IPS-18c (cell line): Measurements from ENCODE around the gene AVEN.
"Not testable (repeated sequence)": the region's sequence is repeated elsewhere in the genome, so short reads cannot be mapped to it uniquely, and the experiment has no call there.

Experiments used
- H3K4me3 ChIP-seq: 2 replicates; pipeline ENCODE4 v1.7.0; 2013; ENCODE audit warnings: low read depth, mild to moderate bottlenecking, low read length, moderate library complexity; ENCODE audit not compliant: insufficient read depth
- H3K9me3 ChIP-seq: one replicate; pipeline ENCODE4 v1.6.1; 2013; ENCODE audit warnings: mild to moderate bottlenecking, low read length, moderate library complexity; ENCODE audit not compliant: control insufficient read depth, insufficient read depth

The AVEN gene

GRCh38 chr15:34011481-34011880 lies 27.5 kb downstream of the AVEN start:
- no peaks in the 10 kb centered on the region for H3K9me3 ChIP-seq
- no peak overlapping the region for H3K4me3 ChIP-seq

- Histone ChIP-seq H3K4me3 (no peak overlapping the region), H3K9me3 (no peaks in the 10 kb centered on the region)
Observed at GRCh38 chr15:34010921-34011320, 28.1 kb downstream of the AVEN start.

GRCh38 chr15:34009656-34010055 lies 29.3 kb downstream of the AVEN start:
- Histone ChIP-seq H3K4me3 (no peak overlapping the region), H3K9me3 (no peaks in the 10 kb centered on the region)

GRCh38 chr15:34006381-34006780 lies 32.6 kb downstream of the AVEN start:
- H3K4me3 ChIP-seq: no peak overlapping the region
- no peaks in the 10 kb centered on the region for H3K9me3 ChIP-seq

- Histone ChIP-seq H3K4me3 (no peak overlapping the region), H3K9me3 (peaks cover 2% of the 10 kb centered on the region)
Observed at GRCh38 chr15:34001536-34001935, 37.5 kb downstream of the AVEN start.

GRCh38 chr15:33995666-33996065 lies 43.3 kb downstream of the AVEN start:
- H3K9me3 ChIP-seq, H3K4me3 ChIP-seq: not testable (repeated sequence)

- H3K9me3 ChIP-seq: peaks cover 2% of the 10 kb centered on the region
- no peak overlapping the region for H3K4me3 ChIP-seq
Observed at GRCh38 chr15:33994005-33994615, 44.9 kb downstream of the AVEN start.

- H3K4me3 ChIP-seq: no peak overlapping the region
- H3K9me3 ChIP-seq: no peaks in the 10 kb centered on the region
Observed at GRCh38 chr15:33988384-33988783, 50.6 kb downstream of the AVEN start.

- H3K4me3 ChIP-seq: no peak overlapping the region
- H3K9me3 ChIP-seq: no peaks in the 10 kb centered on the region
Observed at GRCh38 chr15:33987444-33987843, 51.6 kb downstream of the AVEN start.

- Histone ChIP-seq H3K9me3 (no peaks in the 10 kb centered on the region), H3K4me3 (no peak overlapping the region)
Observed at GRCh38 chr15:33985751-33986150, 53.3 kb downstream of the AVEN start.

- Histone ChIP-seq H3K4me3 (no peak overlapping the region), H3K9me3 (no peaks in the 10 kb centered on the region)
Observed at GRCh38 chr15:33985287-33985686, 53.7 kb downstream of the AVEN start.

- H3K4me3 ChIP-seq: no peak overlapping the region
- no peaks in the 10 kb centered on the region for H3K9me3 ChIP-seq
Observed at GRCh38 chr15:33982516-33982915, 56.5 kb downstream of the AVEN start.

- H3K9me3 ChIP-seq: no peaks in the 10 kb centered on the region
- no peak overlapping the region for H3K4me3 ChIP-seq
Observed at GRCh38 chr15:33980159-33980558, 58.8 kb downstream of the AVEN start.

GRCh38 chr15:33975022-33975565 lies 63.9 kb downstream of the AVEN start:
- Histone ChIP-seq H3K4me3 (no peak overlapping the region), H3K9me3 (no peaks in the 10 kb centered on the region)

- Histone ChIP-seq H3K9me3 (no peaks in the 10 kb centered on the region), H3K4me3 (no peak overlapping the region)
Observed at GRCh38 chr15:33971811-33972210, 67.2 kb downstream of the AVEN start.

- Histone ChIP-seq H3K9me3 (no peaks in the 10 kb centered on the region), H3K4me3 (no peak overlapping the region)
Observed at GRCh38 chr15:33968821-33969220, 70.2 kb downstream of the AVEN start.

GRCh38 chr15:33968224-33968623 lies 70.8 kb downstream of the AVEN start, which contains the start of gene CHRM5:
CHRM5 (plus strand) TSS chr15:33968497; CDS start chr15:34062718, 94,221 bp downstream.
- H3K4me3 ChIP-seq: no peak within 1 kb of the TSS
- no peaks in the 10 kb centered on the region for H3K9me3 ChIP-seq

- H3K4me3 ChIP-seq: no peak overlapping the region
- no peaks in the 10 kb centered on the region for H3K9me3 ChIP-seq
Observed at GRCh38 chr15:33964665-33965040, 74.4 kb downstream of the AVEN start.
